ENCODE results near the gene RETSAT. TPM values are rescaled to one million over a fixed set of nuclear protein-coding genes. Genes with fewer than 3 reads are reported as not detected.

RETSAT gene
- total RNA-seq (2022; extraction: Qiagen RNA extraction; ENCODE audit: low read depth), result 51.9 to 58.7 TPM (median 54.3 TPM) in 5 replicates

GRCh38 chr2:85354286-85355072 is at the start of gene RETSAT, which contains the start of gene ELMOD3:
Gene RETSAT (minus strand): TSS chr2:85354528. CDS start chr2:85354507, 21 bp downstream.
Gene ELMOD3 (plus strand): TSS chr2:85354769. CDS start chr2:85357199, 2,430 bp downstream.

DNA sequence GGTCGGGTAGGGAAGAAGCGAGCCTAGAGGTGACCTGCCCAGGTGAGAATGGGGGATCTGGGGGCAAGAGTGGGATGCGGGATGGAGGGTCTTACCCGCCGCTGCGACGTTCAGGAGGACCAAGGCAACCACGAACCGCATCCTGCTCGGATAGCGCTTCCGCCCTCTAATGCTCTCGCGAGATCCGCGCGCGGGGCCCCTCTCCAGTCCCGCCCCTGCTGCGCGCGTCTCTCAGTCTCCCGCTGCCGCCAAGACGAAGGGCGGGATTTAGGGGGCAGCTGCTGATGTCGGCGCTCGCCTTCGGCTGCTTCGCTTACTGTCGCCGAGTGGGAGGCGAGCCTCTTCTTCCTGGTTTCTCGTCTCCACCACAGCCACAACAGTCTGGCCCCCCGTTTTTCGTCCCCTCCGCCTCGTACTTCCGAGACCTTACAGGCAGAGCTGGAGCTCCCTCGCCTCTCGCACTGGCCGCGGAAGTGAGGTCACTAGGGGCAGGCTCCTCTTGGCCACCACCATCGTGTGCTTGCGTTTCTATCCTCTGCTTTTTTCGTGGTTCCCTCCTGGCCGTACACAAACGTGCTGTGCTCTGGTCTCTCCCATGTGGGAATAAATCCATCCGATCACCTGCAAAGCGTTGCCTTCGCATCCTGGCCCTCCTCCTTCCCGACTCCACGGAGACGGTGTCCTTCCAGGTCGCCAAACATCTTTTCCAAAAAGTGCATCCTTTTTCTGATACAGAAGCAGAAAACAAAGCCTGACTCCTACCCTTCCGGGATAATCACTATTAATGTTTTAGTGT is 26.3 kb downstream of the RETSAT start, which contains the start of gene TGOLN2:
TSS of gene TGOLN2 (minus strand) at position 168 of the 796 bp plus-strand sequence. CDS start at position 141, 27 bp downstream.

Other genes starting within 250 kb of the RETSAT start
- 5.9 to 10.3 TPM (median 7.6 TPM) in 5 replicates for gene TCF7L1, start 221.1 kb downstream of the RETSAT start, total RNA-seq (2022; extraction: Qiagen RNA extraction; ENCODE audit: low read depth)
- 74.7 to 107 TPM (median 104 TPM) in 5 replicates for gene TGOLN2, start 26.5 kb downstream of the RETSAT start, total RNA-seq (2022; extraction: Qiagen RNA extraction; ENCODE audit: low read depth)
- gene ELMOD3, start 241 bp upstream of the RETSAT start, total RNA-seq (2022; extraction: Qiagen RNA extraction; ENCODE audit: low read depth), result 11.1 to 13.1 TPM (median 11.9 TPM) in 5 replicates
- gene CAPG, start 55.8 kb upstream of the RETSAT start, total RNA-seq (2022; extraction: Qiagen RNA extraction; ENCODE audit: low read depth), result 82.4 to 117 TPM (median 86.5 TPM) in 5 replicates
- 0.46 to 1.6 TPM (median 0.55 TPM) in 5 replicates for gene SH2D6, start 64.2 kb upstream of the RETSAT start, total RNA-seq (2022; extraction: Qiagen RNA extraction; ENCODE audit: low read depth)
- 412 to 487 TPM (median 481 TPM) in 5 replicates for gene MAT2A, start 184.6 kb upstream of the RETSAT start, total RNA-seq (2022; extraction: Qiagen RNA extraction; ENCODE audit: low read depth)
- gene GGCX, start 207.0 kb upstream of the RETSAT start, total RNA-seq (2022; extraction: Qiagen RNA extraction; ENCODE audit: low read depth), result 36.2 to 46.7 TPM (median 42.4 TPM) in 5 replicates
- gene VAMP8, start 223.1 kb upstream of the RETSAT start, total RNA-seq (2022; extraction: Qiagen RNA extraction; ENCODE audit: low read depth), result 15.8 to 20.9 TPM (median 20.0 TPM) in 5 replicates
- 0.15 TPM in 1 of 5 replicates, not detected in the others for gene VAMP5, start 229.9 kb upstream of the RETSAT start, total RNA-seq (2022; extraction: Qiagen RNA extraction; ENCODE audit: low read depth)
- 183 to 198 TPM (median 189 TPM) in 5 replicates for gene RNF181, start 241.2 kb upstream of the RETSAT start, total RNA-seq (2022; extraction: Qiagen RNA extraction; ENCODE audit: low read depth)
- gene TMEM150A, start 248.2 kb upstream of the RETSAT start, total RNA-seq (2022; extraction: Qiagen RNA extraction; ENCODE audit: low read depth), result 8.5 to 13.1 TPM (median 11.8 TPM) in 5 replicates

Data from A549 treated with RU486 at 1 μM for 4 hours (cell line).